Mucosa of stomach (tissue), 1 donor: ENCODE measurements around the gene PPP1R12B.
"Not testable (repeated sequence)": the region's sequence is repeated elsewhere in the genome, so short reads cannot be mapped to it uniquely, and the experiment has no call there.

Experiments used
- H3K27me3 ChIP-seq: one replicate; pipeline ENCODE4 v1.7.0; 2013; ENCODE audit warnings: mild to moderate bottlenecking, low read length; ENCODE audit not compliant: control insufficient read depth, insufficient read depth
- H3K36me3 ChIP-seq: one replicate; pipeline ENCODE4 v1.7.0; 2013; ENCODE audit warnings: low read length; ENCODE audit not compliant: control insufficient read depth, insufficient read depth
- H3K4me1 ChIP-seq: one replicate; pipeline ENCODE4 v1.7.0; 2013; ENCODE audit warnings: mild to moderate bottlenecking, low read length; ENCODE audit not compliant: control insufficient read depth, insufficient read depth
- H3K4me3 ChIP-seq: one replicate; pipeline ENCODE4 v1.7.0; 2013; ENCODE audit warnings: low read length
- H3K9ac ChIP-seq: one replicate; pipeline ENCODE4 v1.7.0; 2013; ENCODE audit warnings: mild to moderate bottlenecking, low read length, moderate library complexity
- H3K9me3 ChIP-seq: one replicate; pipeline ENCODE4 v1.7.0; 2013; ENCODE audit warnings: mild to moderate bottlenecking, low read length, moderate library complexity; ENCODE audit not compliant: control insufficient read depth
- donor health status: Pancreatic carcinoma.

PPP1R12B gene

GRCh38 chr1:202613571-202613970 lies 265.1 kb downstream of the PPP1R12B start:
- no peak overlapping the region for H3K4me3 ChIP-seq
- H3K36me3 ChIP-seq: no peaks in the 10 kb centered on the region
- H3K9ac ChIP-seq: no peak overlapping the region
- H3K4me1 ChIP-seq: peaks cover 7% of the 10 kb centered on the region
- H3K9me3 ChIP-seq: no peaks in the 10 kb centered on the region
- H3K27me3 ChIP-seq: no peaks in the 10 kb centered on the region

- not testable (repeated sequence) for H3K9ac ChIP-seq, H3K36me3 ChIP-seq, H3K27me3 ChIP-seq, H3K4me3 ChIP-seq, H3K9me3 ChIP-seq
- H3K4me1 ChIP-seq: peaks cover 18% of the 10 kb centered on the region
Measured at GRCh38 chr1:202614363-202615207, 266.1 kb downstream of the PPP1R12B start.

GRCh38 chr1:202615208-202615500 lies 266.7 kb downstream of the PPP1R12B start:
- H3K9me3 ChIP-seq, H3K4me3 ChIP-seq, H3K27me3 ChIP-seq, H3K36me3 ChIP-seq, H3K9ac ChIP-seq: not testable (repeated sequence)
- H3K4me1 ChIP-seq: peaks cover 21% of the 10 kb centered on the region

GRCh38 chr1:202615501-202616354 lies 267.2 kb downstream of the PPP1R12B start:
- Histone ChIP-seq H3K4me1 (peaks cover 21% of the 10 kb centered on the region), H3K27me3 (no peaks in the 10 kb centered on the region), H3K36me3 (no peaks in the 10 kb centered on the region), H3K4me3 (no peak overlapping the region), H3K9me3 (no peaks in the 10 kb centered on the region), H3K9ac (no peak overlapping the region)

- Histone ChIP-seq H3K4me1 (peaks cover 21% of the 10 kb centered on the region), H3K9ac (no peak overlapping the region), H3K9me3 (no peaks in the 10 kb centered on the region), H3K27me3 (no peaks in the 10 kb centered on the region), H3K4me3 (no peak overlapping the region), H3K36me3 (no peaks in the 10 kb centered on the region)
Measured at GRCh38 chr1:202616355-202616915, 267.9 kb downstream of the PPP1R12B start.

GRCh38 chr1:202619012-202619411 lies 270.5 kb downstream of the PPP1R12B start:
- peaks cover 21% of the 10 kb centered on the region for H3K4me1 ChIP-seq
- H3K9ac ChIP-seq, H3K27me3 ChIP-seq, H3K36me3 ChIP-seq, H3K9me3 ChIP-seq, H3K4me3 ChIP-seq: not testable (repeated sequence)

GRCh38 chr1:202619505-202619904 lies 271.0 kb downstream of the PPP1R12B start:
- H3K4me3 ChIP-seq: no peak overlapping the region
- no peaks in the 10 kb centered on the region for H3K27me3 ChIP-seq
- H3K4me1 ChIP-seq: peaks cover 21% of the 10 kb centered on the region
- H3K36me3 ChIP-seq: no peaks in the 10 kb centered on the region
- no peak overlapping the region for H3K9ac ChIP-seq
- H3K9me3 ChIP-seq: no peaks in the 10 kb centered on the region

GRCh38 chr1:202620036-202620435 lies 271.5 kb downstream of the PPP1R12B start:
- H3K9ac ChIP-seq, H3K27me3 ChIP-seq, H3K36me3 ChIP-seq, H3K9me3 ChIP-seq, H3K4me3 ChIP-seq: not testable (repeated sequence)
- peaks cover 21% of the 10 kb centered on the region for H3K4me1 ChIP-seq

- H3K4me1 ChIP-seq: peaks cover 21% of the 10 kb centered on the region
- no peaks in the 10 kb centered on the region for H3K36me3 ChIP-seq
- H3K9ac ChIP-seq: no peak overlapping the region
- no peaks in the 10 kb centered on the region for H3K9me3 ChIP-seq
- no peaks in the 10 kb centered on the region for H3K27me3 ChIP-seq
- H3K4me3 ChIP-seq: no peak overlapping the region
Measured at GRCh38 chr1:202621446-202621845, 272.9 kb downstream of the PPP1R12B start.

GRCh38 chr1:202622388-202622787 lies 273.9 kb downstream of the PPP1R12B start:
- Histone ChIP-seq H3K4me1 (peaks cover 21% of the 10 kb centered on the region), H3K27me3 (peaks cover 5% of the 10 kb centered on the region), H3K4me3 (no peak overlapping the region), H3K9me3 (no peaks in the 10 kb centered on the region), H3K9ac (no peak overlapping the region), H3K36me3 (no peaks in the 10 kb centered on the region)

GRCh38 chr1:202623075-202623474 lies 274.6 kb downstream of the PPP1R12B start:
- Histone ChIP-seq H3K27me3 (peaks cover 6% of the 10 kb centered on the region), H3K4me1 (peaks cover 21% of the 10 kb centered on the region), H3K36me3 (no peaks in the 10 kb centered on the region), H3K9ac (no peak overlapping the region), H3K4me3 (no peak overlapping the region), H3K9me3 (no peaks in the 10 kb centered on the region)

GRCh38 chr1:202623476-202623875 lies 275.0 kb downstream of the PPP1R12B start:
- H3K27me3 ChIP-seq, H3K4me3 ChIP-seq, H3K9me3 ChIP-seq, H3K36me3 ChIP-seq, H3K9ac ChIP-seq: not testable (repeated sequence)
- peaks cover 19% of the 10 kb centered on the region for H3K4me1 ChIP-seq
